ENCODE results near the gene DCC.

DCC gene

GRCh38 chr18:52343731-52344340 is 3.8 kb downstream of the DCC start:
- no peak for DNase-seq (ENCODE audit: extremely low spot score)
- no peak for TF ChIP-seq CTCF (IDR thresholded peaks at IDR 0.05; ENCODE audit: control extremely low read depth, extremely low read depth, low read depth, missing control alignments)
- ChIA-PET CTCF (interaction anchor here (1.3 kb wide), 2 partner anchors 9 to 13 kb away, joined by 3 read pairs; no protein-coding TSS in a partner anchor), POLR2A (no interaction called here)

- CTCF ChIA-PET: interaction anchor here (0.8 to 1.3 kb wide), 2 partner anchors 10 to 13 kb away, joined by 3 read pairs; no protein-coding TSS in a partner anchor
- no peak for DNase-seq (ENCODE audit: extremely low spot score)
- POLR2A ChIA-PET: no interaction called here
- TF ChIP-seq CTCF (IDR thresholded peaks at IDR 0.05; ENCODE audit: control extremely low read depth, extremely low read depth, low read depth, missing control alignments): no peak
Observed at GRCh38 chr18:52344881-52345280, 4.9 kb downstream of the DCC start.

- no peak for TF ChIP-seq CTCF (IDR thresholded peaks at IDR 0.05; ENCODE audit: control extremely low read depth, extremely low read depth, low read depth, missing control alignments)
- ChIA-PET CTCF (interaction anchor here (0.8 to 1.3 kb wide), 2 partner anchors 12 to 28 kb away, joined by 3 read pairs; no protein-coding TSS in a partner anchor), POLR2A (no interaction called here)
- DNase-seq (ENCODE audit: extremely low spot score): no peak
Observed at GRCh38 chr18:52345428-52345827, 5.4 kb downstream of the DCC start.

GRCh38 chr18:52348209-52348608 is 8.2 kb downstream of the DCC start:
- POLR2A ChIA-PET: no interaction called here
- no peak for DNase-seq (ENCODE audit: extremely low spot score)
- TF ChIP-seq CTCF (IDR thresholded peaks at IDR 0.05; ENCODE audit: control extremely low read depth, extremely low read depth, low read depth, missing control alignments): no peak
- CTCF ChIA-PET: no interaction called here

- POLR2A ChIA-PET: no interaction called here
- CTCF ChIA-PET: no interaction called here
- TF ChIP-seq CTCF (IDR thresholded peaks at IDR 0.05; ENCODE audit: control extremely low read depth, extremely low read depth, low read depth, missing control alignments): no peak
- DNase-seq (ENCODE audit: extremely low spot score): no peak
Observed at GRCh38 chr18:52349498-52349897, 9.5 kb downstream of the DCC start.

GRCh38 chr18:52352920-52353319 is 12.9 kb downstream of the DCC start:
- no peak for TF ChIP-seq CTCF (IDR thresholded peaks at IDR 0.05; ENCODE audit: control extremely low read depth, extremely low read depth, low read depth, missing control alignments)
- ChIA-PET CTCF (interaction anchor here (1.5 to 1.8 kb wide), 2 partner anchors 12 to 34 kb away, joined by 3 to 8 read pairs; partner anchors contain the start of gene DCC), POLR2A (interaction anchor here (0.6 kb wide), 1 partner anchor 43 kb away, joined by 7 read pairs; no protein-coding TSS in a partner anchor)
- DNase-seq (ENCODE audit: extremely low spot score): no peak

Measured in GM10248 (cell line).